ENCODE data around the gene LCP2. TPM values are rescaled to one million over a fixed set of nuclear protein-coding genes. Genes with fewer than 3 reads are reported as not detected.

The LCP2 gene
- total and polyA plus RNA-seq, 12 donors = 2.7 to 35.1 (median 4.6) TPM

DNA sequence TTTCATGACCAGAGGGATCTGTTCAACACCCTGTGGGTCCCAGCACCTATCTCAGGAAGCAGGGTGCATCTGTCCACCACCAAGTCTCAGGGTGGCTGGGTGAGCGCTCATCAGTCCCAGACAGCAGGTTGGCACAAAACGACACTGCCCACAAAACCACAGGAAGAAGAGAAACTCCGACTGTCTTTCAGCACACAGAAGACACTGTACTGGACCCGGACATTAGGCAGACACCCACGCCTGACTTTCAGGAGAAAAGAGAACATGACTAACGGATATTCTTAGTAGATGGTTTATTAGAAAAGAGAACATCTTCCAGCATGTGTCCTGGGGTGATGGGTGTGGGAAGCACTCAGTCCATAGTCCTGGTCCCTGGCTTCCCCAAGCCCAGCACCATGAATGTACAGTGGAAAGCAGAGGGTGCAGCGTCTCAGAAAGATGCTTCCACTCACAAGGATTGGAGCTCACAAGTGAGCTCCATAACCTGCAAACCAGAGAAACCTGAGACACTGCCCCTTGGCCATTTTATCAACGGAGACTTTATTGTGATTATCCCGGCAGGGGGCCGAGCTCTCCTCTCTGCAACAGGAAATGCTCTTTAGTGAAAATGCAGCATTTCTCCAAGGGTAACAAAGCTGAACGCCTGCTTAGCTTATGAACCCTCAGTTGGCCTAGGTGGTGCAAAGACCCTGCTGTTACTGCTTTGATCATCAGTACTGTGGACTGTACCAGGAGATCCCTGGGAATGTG, 35.8 kb upstream of the LCP2 start:
- Histone ChIP-seq H3K4me1 (peaks cover 6 to 93% (median 16%) of the 10 kb centered on the region in 9 donors), H3K36me3 (no peaks in the 10 kb centered on the region), H3K27ac (peak overlapping the region in 3 of 10 donors; percentile 75 to 92 (median 81)), H3K27me3 (no peaks in the 10 kb centered on the region), H3K9me3 (no peaks in the 10 kb centered on the region), H3K4me3 (peak overlapping the region in 1 of 10 donors; percentile 3)
- TF ChIP-seq, protein P1, sequence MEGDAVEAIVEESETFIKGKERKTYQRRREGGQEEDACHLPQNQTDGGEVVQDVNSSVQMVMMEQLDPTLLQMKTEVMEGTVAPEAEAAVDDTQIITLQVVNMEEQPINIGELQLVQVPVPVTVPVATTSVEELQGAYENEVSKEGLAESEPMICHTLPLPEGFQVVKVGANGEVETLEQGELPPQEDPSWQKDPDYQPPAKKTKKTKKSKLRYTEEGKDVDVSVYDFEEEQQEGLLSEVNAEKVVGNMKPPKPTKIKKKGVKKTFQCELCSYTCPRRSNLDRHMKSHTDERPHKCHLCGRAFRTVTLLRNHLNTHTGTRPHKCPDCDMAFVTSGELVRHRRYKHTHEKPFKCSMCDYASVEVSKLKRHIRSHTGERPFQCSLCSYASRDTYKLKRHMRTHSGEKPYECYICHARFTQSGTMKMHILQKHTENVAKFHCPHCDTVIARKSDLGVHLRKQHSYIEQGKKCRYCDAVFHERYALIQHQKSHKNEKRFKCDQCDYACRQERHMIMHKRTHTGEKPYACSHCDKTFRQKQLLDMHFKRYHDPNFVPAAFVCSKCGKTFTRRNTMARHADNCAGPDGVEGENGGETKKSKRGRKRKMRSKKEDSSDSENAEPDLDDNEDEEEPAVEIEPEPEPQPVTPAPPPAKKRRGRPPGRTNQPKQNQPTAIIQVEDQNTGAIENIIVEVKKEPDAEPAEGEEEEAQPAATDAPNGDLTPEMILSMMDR (IDR thresholded peaks at IDR 0.05) = no peak
- ATAC-seq (peak in 2 of 8 donors; percentile 9 to 15), DNase-seq (no peak)
- intact Hi-C loops (cut with DNase I) = loop anchor here in 2 of 10 donors (5.0 kb wide), 2 partner anchors 36 to 106 kb away; partner anchors contain the start of gene LCP2 (in 1 of the 2)
- WGBS, 2 donors = 67 to 68% methylated on average over 11 of the region's 11 CpGs

DNA sequence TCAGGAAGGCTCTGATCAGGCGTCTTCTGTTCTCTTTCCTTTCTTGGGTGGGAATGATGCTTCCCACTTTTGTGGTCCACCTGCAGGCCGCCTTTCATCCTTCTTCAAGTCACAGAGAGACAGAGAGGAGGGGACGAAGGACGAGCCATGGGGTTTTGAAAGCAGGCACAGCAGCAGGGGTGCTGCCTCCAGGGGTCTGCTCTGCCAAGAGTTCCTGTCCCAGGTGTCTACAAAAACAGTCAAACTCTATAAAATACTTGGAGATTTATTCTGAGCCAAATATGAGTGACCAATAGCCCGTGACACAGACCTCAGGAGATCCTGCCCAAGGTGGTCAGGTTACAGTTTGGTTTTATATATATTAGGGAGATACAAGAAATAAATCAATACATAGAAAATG, 34.5 kb upstream of the LCP2 start:
- no peak for ATAC-seq
- DNase-seq = no peak
- no peaks in the 10 kb centered on the region for H3K27me3 ChIP-seq
- no peaks in the 10 kb centered on the region for H3K9me3 ChIP-seq
- intact Hi-C loops (cut with DNase I) = loop anchor here in 2 of 10 donors (5.0 kb wide), 2 partner anchors 35 to 105 kb away; partner anchors contain the start of gene LCP2 (in 1 of the 2)
- H3K27ac ChIP-seq = peak overlapping the region in 8 of 10 donors; percentile 33 to 92 (median 77)
- H3K4me3 ChIP-seq = no peak overlapping the region
- 95 to 98% methylated on average over 5 of the region's 5 CpGs for WGBS, 2 donors
- no peaks in the 10 kb centered on the region for H3K36me3 ChIP-seq
- peaks cover 6 to 95% (median 16%) of the 10 kb centered on the region in 9 donors for H3K4me1 ChIP-seq
- TF ChIP-seq, protein P1 (IDR thresholded peaks at IDR 0.05) = no peak

DNA sequence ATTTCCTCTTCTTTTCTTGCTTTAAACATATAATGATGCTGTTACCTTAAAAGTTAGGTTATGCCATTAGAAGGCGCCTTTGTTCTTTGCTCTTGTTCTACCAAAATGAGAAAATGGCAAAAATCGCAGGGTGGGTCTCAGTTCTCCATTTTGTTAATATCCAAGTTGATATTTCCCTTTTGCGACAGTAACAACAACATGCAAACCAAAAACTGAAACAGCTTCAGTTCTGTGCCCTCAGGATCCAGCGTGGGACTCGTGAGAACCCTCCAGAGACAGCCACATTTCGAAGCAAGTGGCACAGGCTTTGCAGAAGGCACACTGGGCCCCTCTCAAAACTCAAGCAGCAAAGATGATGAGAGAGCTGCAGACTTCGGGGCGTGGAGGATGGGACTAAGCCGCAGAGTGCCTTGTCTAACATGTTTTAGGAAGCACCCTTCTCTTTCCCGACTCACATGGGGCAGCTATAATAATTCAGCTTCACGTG, 33.0 kb upstream of the LCP2 start:
- Histone ChIP-seq H3K4me1 (peaks cover 6 to 87% (median 16%) of the 10 kb centered on the region in 9 donors), H3K27ac (peak overlapping the region in 9 of 10 donors; percentile 60 to 92 (median 70)), H3K9me3 (no peaks in the 10 kb centered on the region), H3K27me3 (no peaks in the 10 kb centered on the region), H3K36me3 (no peaks in the 10 kb centered on the region), H3K4me3 (peak overlapping the region in 4 of 10 donors; percentile 5 to 26 (median 12))
- ATAC-seq = peak in 4 of 8 donors; percentile 2 to 16 (median 12)
- no peak for DNase-seq
- intact Hi-C loops (cut with DNase I) = loop anchor here in 2 of 10 donors (5.0 kb wide), 2 partner anchors 33 to 103 kb away; partner anchors contain the start of gene LCP2 (in 1 of the 2)
- TF ChIP-seq, protein P1 (IDR thresholded peaks at IDR 0.05) = no peak
- 78 to 82% methylated on average over 11 of the region's 11 CpGs for WGBS, 2 donors

DNA sequence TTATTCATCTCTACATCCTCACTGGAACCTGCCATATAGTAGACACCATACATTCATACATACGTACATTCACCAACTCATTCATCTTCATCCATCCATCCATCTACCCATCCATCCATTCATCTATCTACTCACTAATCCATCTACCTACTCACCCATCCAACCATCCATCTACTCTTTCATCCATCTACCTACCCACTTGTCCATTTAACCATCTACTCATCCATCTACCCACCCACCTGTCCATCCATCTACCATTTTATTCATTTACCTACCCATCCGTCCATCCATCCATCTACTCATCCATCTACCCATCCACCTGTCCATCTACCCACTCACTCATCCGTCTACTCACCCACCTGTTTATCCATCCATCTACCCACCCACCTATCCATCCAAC, 31.9 kb upstream of the LCP2 start:
- peak overlapping the region in 2 of 10 donors; percentile 80 to 92 for H3K27ac ChIP-seq
- no peak for DNase-seq
- ATAC-seq = no peak
- intact Hi-C loops (cut with DNase I) = loop anchor here in 1 of 10 donors (5.0 kb wide), 1 partner anchor 42 kb away; no protein-coding TSS in a partner anchor
- H3K4me3 ChIP-seq = no peak overlapping the region
- peaks cover 6 to 77% (median 16%) of the 10 kb centered on the region in 9 donors for H3K4me1 ChIP-seq
- no peaks in the 10 kb centered on the region for H3K36me3 ChIP-seq
- no peaks in the 10 kb centered on the region for H3K9me3 ChIP-seq
- WGBS, 2 donors = 82 to 83% methylated on average over 3 of the region's 3 CpGs
- no peaks in the 10 kb centered on the region for H3K27me3 ChIP-seq
- TF ChIP-seq, protein P1 (IDR thresholded peaks at IDR 0.05) = no peak
